Stimulated activated naive CD8-positive, alpha-beta T cell treated with anti-CD3 and anti-CD28 coated beads, Interleukin-15, amount 100 ng/mL, for 72 hours (primary cell): Measurements from ENCODE around the gene OR10G3.
A peak's percentile ranks its signal among the peaks of the same experiment; 100 is the strongest.
"Not testable (repeated sequence)": the region's sequence is repeated elsewhere in the genome, so short reads cannot be mapped to it uniquely, and the experiment has no call there.

Source experiments
- ATAC-seq: fragments of 150-1000 bp; cut with Tn5 transposase; 2 replicates; pipeline ENCODE4 v1.10.0; 2021; ENCODE audit warnings: mild to moderate bottlenecking, moderate library complexity
- DNase-seq, 2 donors: peaks; one replicate each; pipeline ENCODE4 v3.0.0; 2021 to 2022
- H3K27ac Mint-ChIP-seq, 2 donors: one replicate each; pipeline ENCODE4 v1.8.0; 2022; ENCODE audit warnings: mild to moderate bottlenecking in 2 of 2, mixed read lengths in 2 of 2, moderate library complexity in 2 of 2
- H3K27me3 Mint-ChIP-seq: one replicate; pipeline ENCODE4 v1.8.0; 2022; ENCODE audit warnings: mixed read lengths
- H3K4me1 Mint-ChIP-seq: one replicate; pipeline ENCODE4 v1.8.0; 2022; ENCODE audit warnings: mild to moderate bottlenecking, mixed read lengths
- H3K4me3 Mint-ChIP-seq, 2 donors: one replicate each; pipeline ENCODE4 v1.8.0; 2022; ENCODE audit warnings: mild to moderate bottlenecking in 2 of 2, mixed read lengths in 2 of 2, moderate library complexity in 1 of 2
- H3K9me3 Mint-ChIP-seq, 2 donors: one replicate each; pipeline ENCODE4 v1.8.0; 2022; ENCODE audit warnings: mixed read lengths in 2 of 2

Gene OR10G3

GRCh38 chr14:21579976-21580375 is at the start of gene OR10G3:
OR10G3 (minus strand) TSS chr14:21580076; CDS start chr14:21570744, 9,332 bp downstream.
- Mint-ChIP-seq H3K4me3 (no peak within 1 kb of the TSS), H3K4me1 (no peaks in the 10 kb centered on the region), H3K27ac (no peak within 1 kb of the TSS), H3K9me3 (no peaks in the 10 kb centered on the region), H3K27me3 (peaks cover 9% of the 10 kb centered on the region)
- DNase-seq (no peak), ATAC-seq (no peak)

GRCh38 chr14:21626491-21627230 is 46.8 kb upstream of the OR10G3 start:
- Mint-ChIP-seq H3K9me3 (peaks cover 0 to 7% of the 10 kb centered on the region in 2 donors), H3K27ac (no peak overlapping the region), H3K4me1 (no peaks in the 10 kb centered on the region), H3K4me3 (no peak overlapping the region), H3K27me3 (peaks cover 27% of the 10 kb centered on the region)
- DNase-seq (no peak), ATAC-seq (no peak)

GRCh38 chr14:21617614-21618013 is 37.7 kb upstream of the OR10G3 start:
- H3K27me3 Mint-ChIP-seq: peaks cover 20% of the 10 kb centered on the region
- no peak overlapping the region for H3K4me3 Mint-ChIP-seq
- H3K9me3 Mint-ChIP-seq: no peaks in the 10 kb centered on the region

GRCh38 chr14:21614240-21614639 is 34.4 kb upstream of the OR10G3 start:
- Mint-ChIP-seq H3K27me3 (peaks cover 3% of the 10 kb centered on the region), H3K27ac (no peak overlapping the region), H3K4me3 (no peak overlapping the region), H3K4me1 (no peaks in the 10 kb centered on the region), H3K9me3 (no peaks in the 10 kb centered on the region)
- ATAC-seq (no peak), DNase-seq (no peak)

More at GRCh38 chr14:21617614-21618013, 37.7 kb upstream of the OR10G3 start:
- ATAC-seq: no peak
- no peak for DNase-seq
- H3K4me1 Mint-ChIP-seq: no peaks in the 10 kb centered on the region
- H3K27ac Mint-ChIP-seq: no peak overlapping the region

GRCh38 chr14:21612324-21612723 is 32.4 kb upstream of the OR10G3 start:
- no peaks in the 10 kb centered on the region for H3K9me3 Mint-ChIP-seq
- H3K4me3 Mint-ChIP-seq: no peak overlapping the region
- no peak for DNase-seq
- no peaks in the 10 kb centered on the region for H3K4me1 Mint-ChIP-seq
- peaks cover 9% of the 10 kb centered on the region for H3K27me3 Mint-ChIP-seq
- H3K27ac Mint-ChIP-seq: no peak overlapping the region
- ATAC-seq: no peak

GRCh38 chr14:21602181-21602580 is 22.3 kb upstream of the OR10G3 start:
- peaks cover 18% of the 10 kb centered on the region for H3K27me3 Mint-ChIP-seq
- not testable (repeated sequence) for ATAC-seq, H3K9me3 Mint-ChIP-seq, H3K4me3 Mint-ChIP-seq, DNase-seq, H3K27ac Mint-ChIP-seq, H3K4me1 Mint-ChIP-seq

- no peak overlapping the region for H3K4me3 Mint-ChIP-seq
- peaks cover 14 to 18% of the 10 kb centered on the region in 2 donors for H3K9me3 Mint-ChIP-seq
- DNase-seq (no peak), ATAC-seq (no peak)
- no peak overlapping the region for H3K27ac Mint-ChIP-seq
- no peaks in the 10 kb centered on the region for H3K4me1 Mint-ChIP-seq
- peaks cover 9% of the 10 kb centered on the region for H3K27me3 Mint-ChIP-seq
These were observed 9.4 kb upstream of the OR10G3 start for GRCh38 chr14:21589317-21589716.

- H3K27me3 Mint-ChIP-seq: peaks cover 25% of the 10 kb centered on the region
- DNase-seq: no peak
- H3K4me1 Mint-ChIP-seq: no peaks in the 10 kb centered on the region
- H3K9me3 Mint-ChIP-seq: no peaks in the 10 kb centered on the region
- H3K27ac Mint-ChIP-seq: no peak overlapping the region
- H3K4me3 Mint-ChIP-seq: no peak overlapping the region
- ATAC-seq: no peak
These were observed 4.2 kb downstream of the OR10G3 start for GRCh38 chr14:21575661-21576060.

GRCh38 chr14:21572604-21573003 is 7.3 kb downstream of the OR10G3 start:
- Mint-ChIP-seq H3K4me3 (no peak overlapping the region), H3K27me3 (peaks cover 38% of the 10 kb centered on the region), H3K4me1 (no peaks in the 10 kb centered on the region), H3K9me3 (no peaks in the 10 kb centered on the region), H3K27ac (no peak overlapping the region)
- ATAC-seq (no peak), DNase-seq (no peak)

- Mint-ChIP-seq H3K9me3 (no peaks in the 10 kb centered on the region), H3K27ac (peak overlapping the region in 1 of 2 donors; percentile 40), H3K27me3 (no peaks in the 10 kb centered on the region), H3K4me1 (peaks cover 6% of the 10 kb centered on the region), H3K4me3 (no peak overlapping the region)
- ATAC-seq: no peak
- DNase-seq: no peak
These were observed 21.1 kb downstream of the OR10G3 start for GRCh38 chr14:21558703-21559170.

- ATAC-seq (peak; percentile 71), DNase-seq (peak; percentile 65 to 71)
These were observed 22.6 kb downstream of the OR10G3 start for GRCh38 chr14:21557084-21557901.

GRCh38 chr14:21556378-21557083 is 23.3 kb downstream of the OR10G3 start:
- Mint-ChIP-seq H3K4me3 (no peak overlapping the region), H3K27me3 (no peaks in the 10 kb centered on the region), H3K4me1 (peaks cover 6% of the 10 kb centered on the region), H3K27ac (no peak overlapping the region), H3K9me3 (no peaks in the 10 kb centered on the region)
- DNase-seq: no peak
- ATAC-seq: no peak

More at GRCh38 chr14:21557084-21557901, 22.6 kb downstream of the OR10G3 start:
- H3K27ac Mint-ChIP-seq: peak overlapping the region; percentile 9 to 76
- no peaks in the 10 kb centered on the region for H3K9me3 Mint-ChIP-seq
- H3K4me1 Mint-ChIP-seq: peaks cover 6% of the 10 kb centered on the region
- peak overlapping the region; percentile 3 to 63 for H3K4me3 Mint-ChIP-seq
- H3K27me3 Mint-ChIP-seq: no peaks in the 10 kb centered on the region

GRCh38 chr14:21553266-21553665 is 26.6 kb downstream of the OR10G3 start:
- no peak overlapping the region for H3K4me3 Mint-ChIP-seq
- peaks cover 6% of the 10 kb centered on the region for H3K4me1 Mint-ChIP-seq
- H3K27me3 Mint-ChIP-seq: no peaks in the 10 kb centered on the region
- no peak for ATAC-seq
- no peak for DNase-seq
- no peak overlapping the region for H3K27ac Mint-ChIP-seq
- H3K9me3 Mint-ChIP-seq: no peaks in the 10 kb centered on the region

GRCh38 chr14:21544588-21544987 is 35.3 kb downstream of the OR10G3 start:
- H3K4me3 Mint-ChIP-seq, DNase-seq, H3K4me1 Mint-ChIP-seq, H3K9me3 Mint-ChIP-seq, ATAC-seq, H3K27ac Mint-ChIP-seq, H3K27me3 Mint-ChIP-seq: not testable (repeated sequence)

- peaks cover 9% of the 10 kb centered on the region for H3K27me3 Mint-ChIP-seq
- ATAC-seq (no peak), DNase-seq (no peak)
- H3K9me3 Mint-ChIP-seq: no peaks in the 10 kb centered on the region
- no peak overlapping the region for H3K27ac Mint-ChIP-seq
- H3K4me1 Mint-ChIP-seq: no peaks in the 10 kb centered on the region
- no peak overlapping the region for H3K4me3 Mint-ChIP-seq
These were observed 35.9 kb downstream of the OR10G3 start for GRCh38 chr14:21543963-21544362.
